Activated T-cell treated with anti-CD3 and anti-CD28 coated beads for 4 hours (primary cell): ENCODE measurements around the gene S1PR3.

Experiments
- DNase-seq: peaks from one replicate; pipeline ENCODE4 v3.0.0-alpha.2; 2020

Gene S1PR3

GRCh38 chr9:88969646-88970373, 21.5 kb upstream of the S1PR3 start:
- no peak for DNase-seq

GRCh38 chr9:88971131-88971960, 19.9 kb upstream of the S1PR3 start:
- DNase-seq: no peak

- no peak for DNase-seq
These were observed 18.9 kb upstream of the S1PR3 start for GRCh38 chr9:88972401-88972800.

GRCh38 chr9:88973281-88974045, 17.8 kb upstream of the S1PR3 start:
- DNase-seq: no peak

GRCh38 chr9:88974641-88975040, 16.6 kb upstream of the S1PR3 start:
- DNase-seq: no peak

GRCh38 chr9:88975966-88976889, 15.0 kb upstream of the S1PR3 start:
- DNase-seq: no peak

- DNase-seq: no peak
These were observed 14.4 kb upstream of the S1PR3 start for GRCh38 chr9:88976890-88977257.

- DNase-seq: no peak
These were observed 13.2 kb upstream of the S1PR3 start for GRCh38 chr9:88978034-88978433.

- DNase-seq: no peak
These were observed 12.2 kb upstream of the S1PR3 start for GRCh38 chr9:88979021-88979420.

GRCh38 chr9:88979791-88980190, 11.5 kb upstream of the S1PR3 start:
- DNase-seq: no peak

- DNase-seq: no peak
These were observed 10.5 kb upstream of the S1PR3 start for GRCh38 chr9:88980740-88981203.

- DNase-seq: no peak
These were observed 7.3 kb upstream of the S1PR3 start for GRCh38 chr9:88983865-88984542.

- DNase-seq: no peak
These were observed 6.8 kb upstream of the S1PR3 start for GRCh38 chr9:88984543-88984883.

GRCh38 chr9:88985616-88986015, 5.7 kb upstream of the S1PR3 start:
- no peak for DNase-seq

- DNase-seq: no peak
These were observed 4.5 kb upstream of the S1PR3 start for GRCh38 chr9:88986776-88987175.

- no peak for DNase-seq
These were observed 3.6 kb upstream of the S1PR3 start for GRCh38 chr9:88987661-88988060.

GRCh38 chr9:88988796-88989641, 2.2 kb upstream of the S1PR3 start:
- no peak for DNase-seq

- DNase-seq: no peak
These were observed 1.1 kb upstream of the S1PR3 start for GRCh38 chr9:88990041-88990728.

- DNase-seq: no peak
These were observed 571 bp upstream of the S1PR3 start for GRCh38 chr9:88990729-88991065.

GRCh38 chr9:88992556-88992955, 1.3 kb downstream of the S1PR3 start:
- DNase-seq: no peak
